Colonic mucosa (tissue), 4 donors: Measurements from ENCODE around the gene ARID5B. TPM values are rescaled to one million over a fixed set of nuclear protein-coding genes. Genes with fewer than 3 reads are reported as not detected.

Experiments used
- DNase-seq: peaks from one replicate; pipeline ENCODE4 v3.0.0-alpha.2; 2020
- H3K27ac ChIP-seq: fragments of 200-600 bp; one replicate; pipeline ENCODE4 v1.8.0; 2021
- H3K27me3 ChIP-seq: fragments of 200-600 bp; one replicate; pipeline ENCODE4 v1.8.0; 2021
- H3K36me3 ChIP-seq: fragments of 200-600 bp; one replicate; pipeline ENCODE4 v1.8.0; 2021
- H3K4me1 ChIP-seq: fragments of 200-600 bp; one replicate; pipeline ENCODE4 v1.8.0; 2021; ENCODE audit warnings: mild to moderate bottlenecking
- H3K4me3 ChIP-seq: fragments of 200-600 bp; one replicate; pipeline ENCODE4 v1.8.0; 2021
- H3K9ac ChIP-seq, 2 donors: one replicate each; pipeline ENCODE4 v1.7.0; 2013; ENCODE audit warnings: control low read depth in 2 of 2, low read depth in 2 of 2, low read length in 2 of 2
- H3K9me3 ChIP-seq: fragments of 200-600 bp; one replicate; pipeline ENCODE4 v1.8.0; 2021
- CTCF ChIP-seq: fragments of 200-600 bp; IDR thresholded peaks from one replicate; pipeline ENCODE4 v1.8.0; 2022; ENCODE audit warnings: antibody characterized with exemption, mild to moderate bottlenecking
- intact Hi-C: fragments of 100-400 bp; cut with DNase I; formaldehyde crosslinking; loops from one replicate; pipeline ENCODE4 v1.14.1; 2022
- total RNA-seq, 2 donors: library from RNA; stranded (reverse); fragmentation: NEBNext Ultra II Directional in 1 of 2; extraction: Animal tissue kit (Norgen Biotek cat#: 25700) in 1 of 2; gene quantifications; one replicate each; pipeline ENCODE4 v1.2.1, GENCODE V29; 2021
- donor health status: healthy.
- donor health status: DM: no; HTN: no; CAD: no.
- donor health status: DM: no; HTN: no; CAD: no.

ARID5B gene
- total RNA-seq, 2 donors from 2014 or later = 18.8 to 27.2 TPM

- H3K9ac ChIP-seq = peak overlapping the region; percentile 37 to 70
- no peaks in the 10 kb centered on the region for H3K27me3 ChIP-seq
- no peaks in the 10 kb centered on the region for H3K36me3 ChIP-seq
- peaks cover 4% of the 10 kb centered on the region for H3K4me1 ChIP-seq
- H3K9me3 ChIP-seq = no peaks in the 10 kb centered on the region
- no peak for DNase-seq
- no peak for TF ChIP-seq CTCF
- H3K4me3 ChIP-seq = peak overlapping the region; percentile 31
- intact Hi-C loops = no loop called here
- peak overlapping the region; percentile 79 for H3K27ac ChIP-seq
Observed at GRCh38 chr10:62050893-62051433, 149.5 kb downstream of the ARID5B start.

GRCh38 chr10:62052276-62052675 is 150.8 kb downstream of the ARID5B start:
- no peak for TF ChIP-seq CTCF
- Histone ChIP-seq H3K9ac (no peak overlapping the region), H3K27ac (no peak overlapping the region), H3K9me3 (no peaks in the 10 kb centered on the region), H3K4me3 (no peak overlapping the region), H3K27me3 (no peaks in the 10 kb centered on the region), H3K36me3 (no peaks in the 10 kb centered on the region), H3K4me1 (peaks cover 4% of the 10 kb centered on the region)
- DNase-seq = no peak
- intact Hi-C loops = no loop called here

- intact Hi-C loops = no loop called here
- no peak for DNase-seq
- Histone ChIP-seq H3K27ac (no peak overlapping the region), H3K9me3 (no peaks in the 10 kb centered on the region), H3K27me3 (no peaks in the 10 kb centered on the region), H3K4me3 (no peak overlapping the region), H3K36me3 (no peaks in the 10 kb centered on the region), H3K9ac (no peak overlapping the region), H3K4me1 (no peaks in the 10 kb centered on the region)
- TF ChIP-seq CTCF = no peak
Observed at GRCh38 chr10:62053860-62054259, 152.4 kb downstream of the ARID5B start.

GRCh38 chr10:62054408-62054807 is 152.9 kb downstream of the ARID5B start:
- Histone ChIP-seq H3K9ac (no peak overlapping the region), H3K4me3 (no peak overlapping the region), H3K9me3 (no peaks in the 10 kb centered on the region), H3K27ac (no peak overlapping the region), H3K27me3 (no peaks in the 10 kb centered on the region), H3K4me1 (no peaks in the 10 kb centered on the region), H3K36me3 (no peaks in the 10 kb centered on the region)
- intact Hi-C loops = no loop called here
- no peak for DNase-seq
- no peak for TF ChIP-seq CTCF

- intact Hi-C loops = no loop called here
- no peak for TF ChIP-seq CTCF
- Histone ChIP-seq H3K4me1 (no peaks in the 10 kb centered on the region), H3K9ac (no peak overlapping the region), H3K36me3 (no peaks in the 10 kb centered on the region), H3K27me3 (no peaks in the 10 kb centered on the region), H3K27ac (no peak overlapping the region), H3K9me3 (no peaks in the 10 kb centered on the region), H3K4me3 (no peak overlapping the region)
- DNase-seq = no peak
Observed at GRCh38 chr10:62054830-62055229, 153.3 kb downstream of the ARID5B start.
